NCI-H526 treated with DMSO at 0.1 percent for 48 hours (cell line): ENCODE data around the gene HARS2.
A peak's percentile ranks its signal among the peaks of the same experiment; 100 is the strongest.
"Not testable (repeated sequence)": the region's sequence is repeated elsewhere in the genome, so short reads cannot be mapped to it uniquely, and the experiment has no call there.

Source experiments
- DNase-seq: peaks from one replicate; lab custom pipeline; 2025; lab: John Stamatoyannopoulos, UW

The HARS2 gene

GRCh38 chr5:140690941-140691924 is at the start of gene HARS2, which contains the start of gene HARS1:
TSS of gene HARS2 (plus strand) at chr5:140691455. CDS start at chr5:140691649, 194 bp downstream.
TSS of gene HARS1 (minus strand) at chr5:140691370. CDS start at chr5:140691304, 66 bp downstream.
- DNase-seq: peak; percentile 86

DNA sequence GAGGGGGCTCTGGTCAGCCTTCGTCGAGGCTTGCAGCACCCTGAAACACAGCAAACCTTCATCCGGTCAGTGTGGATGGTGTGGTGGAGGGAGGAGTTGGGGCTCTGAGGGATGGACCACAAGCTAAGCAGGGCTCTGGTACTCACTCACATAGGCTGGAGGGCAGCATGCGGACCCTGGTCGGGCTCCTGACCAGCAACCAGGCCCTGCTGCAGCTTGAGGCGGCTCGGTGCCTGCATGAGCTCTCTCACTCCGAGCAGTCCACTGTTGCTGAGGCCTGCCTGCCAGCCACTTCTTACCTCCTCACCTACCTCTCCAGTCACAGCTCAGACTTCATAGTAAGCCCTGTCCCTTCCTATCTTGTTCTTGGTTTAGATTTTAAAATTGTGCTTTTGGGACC is 49.5 kb upstream of the HARS2 start:
- no peak for DNase-seq

DNA sequence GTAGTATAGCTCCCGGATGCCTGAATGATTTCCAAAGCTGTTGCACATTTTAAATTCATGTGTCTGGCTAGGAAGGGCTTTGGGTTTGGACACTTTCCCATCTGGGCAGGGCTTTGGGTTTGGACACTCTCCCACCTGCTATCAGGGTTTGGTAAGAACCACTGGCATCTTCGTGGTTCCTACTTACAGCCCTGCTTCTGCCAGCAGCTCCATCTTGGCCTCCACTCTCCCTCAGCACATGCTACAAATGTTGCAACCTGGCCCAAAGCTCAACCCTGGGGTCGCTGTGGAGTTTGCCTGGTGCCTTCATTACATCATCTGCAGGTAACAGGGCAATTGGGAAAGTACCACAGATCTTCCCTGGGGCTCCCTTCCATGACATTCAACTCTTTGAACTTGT is 48.5 kb upstream of the HARS2 start:
- no peak for DNase-seq

DNA sequence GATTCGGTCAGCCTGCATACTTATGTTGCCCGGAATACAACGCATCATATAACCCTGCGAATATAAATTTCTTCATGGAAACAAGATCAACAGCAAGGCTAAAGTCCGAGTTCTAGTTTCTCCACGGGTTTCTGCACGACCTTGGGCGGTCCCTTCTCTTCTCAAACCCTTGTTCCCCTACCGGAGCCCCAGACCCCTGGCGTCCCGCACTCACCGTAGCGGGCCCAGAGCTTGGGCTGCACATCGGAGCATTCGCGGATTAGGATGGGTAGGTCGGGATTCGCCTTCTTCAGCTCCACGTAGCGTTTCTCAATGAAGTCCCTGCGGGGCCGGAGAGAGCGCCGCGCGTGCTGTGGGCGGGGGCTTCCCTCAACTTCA is 44.2 kb upstream of the HARS2 start:
- DNase-seq: no peak

GRCh38 chr5:140658870-140659269 is 32.4 kb upstream of the HARS2 start:
- DNase-seq: no peak

GRCh38 chr5:140660371-140660770 is 30.9 kb upstream of the HARS2 start:
- DNase-seq: not testable (repeated sequence)

DNA sequence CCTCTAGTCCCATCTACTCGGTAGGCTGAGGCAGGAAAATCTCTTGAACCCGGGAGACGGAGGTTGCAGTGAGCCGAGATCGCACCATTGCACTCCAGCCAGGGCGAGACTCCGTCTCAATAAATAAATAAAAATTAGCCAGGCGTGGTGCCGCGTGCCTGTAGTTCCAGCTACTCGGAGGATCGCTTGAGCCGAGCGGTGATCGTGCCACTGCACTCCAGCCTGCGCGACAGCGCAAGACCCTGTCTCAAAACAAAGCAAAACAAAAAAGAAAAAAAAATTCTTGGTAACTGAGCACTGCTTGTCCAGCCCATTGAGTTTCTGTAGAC is 27.3 kb upstream of the HARS2 start:
- no peak for DNase-seq

DNA sequence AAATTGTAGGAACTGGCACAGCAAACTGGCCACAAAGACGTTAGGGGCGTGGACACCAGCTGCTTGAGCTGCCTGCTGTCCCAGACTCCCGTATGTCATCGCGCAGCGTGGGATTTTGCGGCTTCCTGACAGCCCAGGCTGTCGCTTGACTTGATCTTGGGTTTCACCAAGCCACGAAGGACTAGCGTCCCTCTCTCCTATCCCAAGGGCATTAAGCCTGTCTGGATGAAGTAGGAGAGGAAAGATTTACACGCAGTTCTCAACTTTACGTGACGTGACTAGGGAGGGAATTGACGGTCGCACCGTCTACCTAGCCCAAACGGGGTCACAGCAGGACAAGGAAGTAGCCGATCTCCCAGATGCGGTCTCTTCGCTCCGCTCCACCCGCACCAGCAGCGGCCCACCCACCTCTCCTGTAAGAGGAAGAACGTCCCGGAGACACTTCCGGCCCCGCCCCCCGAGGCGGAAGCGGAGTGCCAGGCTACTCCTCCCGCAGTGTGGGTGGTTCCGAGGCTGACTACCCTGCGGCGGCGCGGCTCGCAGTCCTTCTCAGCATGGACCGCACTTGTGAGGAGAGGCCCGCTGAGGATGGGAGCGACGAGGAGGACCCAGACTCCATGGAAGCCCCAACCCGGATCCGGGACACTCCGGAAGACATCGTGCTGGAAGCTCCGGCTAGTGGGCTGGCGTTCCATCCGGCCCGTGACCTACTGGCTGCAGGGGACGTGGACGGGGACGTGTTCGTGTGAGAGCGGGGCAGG is 26.7 kb upstream of the HARS2 start, which contains the start of gene WDR55:
Gene WDR55 (plus strand): TSS at position 546 of the 761 bp plus-strand sequence. CDS start 9 bp downstream, at position 555.
- DNase-seq: peak; percentile 92

DNA sequence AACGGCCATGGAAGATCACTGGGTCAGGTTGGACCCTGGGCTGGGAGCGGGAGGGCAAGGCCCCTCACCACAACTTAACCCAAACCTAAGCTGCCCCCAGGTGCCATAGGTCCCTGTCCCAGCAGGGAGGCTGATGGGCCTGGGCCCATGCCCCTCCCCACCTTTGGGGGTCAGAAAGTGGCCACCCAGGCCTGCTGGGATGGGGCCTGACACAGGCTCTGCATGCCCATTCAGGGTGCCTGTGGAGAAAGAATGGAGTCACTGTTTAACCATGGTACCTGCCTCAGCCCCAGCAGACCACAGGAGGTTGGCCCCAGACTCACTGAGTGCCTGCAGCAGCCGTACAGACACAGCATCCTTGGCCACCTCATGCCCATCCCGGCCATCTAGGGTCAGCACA is 20.2 kb upstream of the HARS2 start:
- not testable (repeated sequence) for DNase-seq

DNA sequence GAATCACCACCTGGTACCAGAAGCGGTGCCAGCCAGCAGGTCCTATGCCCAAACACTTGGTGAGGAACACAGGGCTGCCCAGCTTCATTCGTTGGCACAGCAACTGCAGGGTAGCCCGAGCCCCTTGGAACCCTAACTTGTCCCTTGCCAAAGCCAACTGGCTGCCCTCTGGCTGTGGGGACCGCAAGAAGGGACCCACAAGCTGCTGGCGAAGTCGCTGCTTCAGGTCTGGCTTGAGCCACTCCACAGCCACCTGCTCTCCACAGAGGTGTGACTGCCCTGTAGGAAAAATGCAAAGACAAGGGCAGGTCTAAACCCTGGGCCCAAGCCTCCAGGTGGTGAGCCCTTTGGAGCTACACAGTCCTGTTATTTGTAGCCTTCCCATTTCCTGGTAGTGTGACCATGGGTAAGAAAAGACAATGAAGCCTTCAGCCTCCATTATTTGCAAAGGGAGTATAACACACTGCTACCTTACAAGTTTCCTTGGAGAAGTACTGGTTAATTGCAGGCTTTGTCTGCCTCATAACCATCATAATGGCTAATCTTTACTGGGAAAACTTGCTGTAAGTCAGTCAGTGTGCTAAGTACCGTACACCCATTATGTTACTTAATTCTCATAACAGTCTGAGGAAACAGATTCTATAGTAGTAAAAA is 19.7 kb upstream of the HARS2 start:
- no peak for DNase-seq

DNA sequence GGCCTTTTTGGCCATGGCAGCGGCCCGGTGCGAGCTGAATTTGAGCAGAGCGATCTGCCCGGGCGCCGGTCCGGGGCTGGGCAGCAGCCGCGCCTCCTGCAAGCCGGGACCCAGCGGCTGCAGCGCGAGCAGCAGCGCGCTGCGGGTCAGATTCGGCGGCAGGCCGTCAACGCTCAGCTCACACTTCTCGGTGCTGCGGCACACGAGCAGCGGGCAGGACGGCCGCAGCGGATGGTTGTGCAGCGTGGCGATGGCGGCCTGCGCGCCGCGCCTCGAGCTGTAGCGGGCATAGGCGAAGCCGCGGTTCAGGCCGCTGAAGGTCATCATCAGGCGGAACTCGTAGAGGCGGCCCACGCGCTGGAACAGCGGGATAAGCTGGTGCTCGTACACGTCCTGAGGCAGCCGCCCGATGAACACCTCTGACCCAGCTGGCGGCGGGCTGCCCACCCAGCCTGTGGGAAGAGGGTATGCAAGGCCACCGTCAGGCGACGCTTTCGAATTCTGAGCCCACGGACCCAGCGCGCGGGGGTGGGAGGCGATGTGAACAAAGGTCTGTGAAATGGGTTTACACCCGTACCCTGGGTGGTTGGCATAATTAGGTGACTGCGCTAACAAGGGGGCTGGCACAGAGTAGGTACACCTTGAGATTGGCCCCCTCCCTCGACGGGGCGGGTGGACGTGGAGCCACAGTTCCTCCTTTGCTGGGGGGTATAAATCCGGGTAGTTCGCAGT is 18.6 kb upstream of the HARS2 start:
- no peak for DNase-seq

- no peak for DNase-seq
Measured at GRCh38 chr5:140673187-140673976, 17.9 kb upstream of the HARS2 start, which contains the start of gene DND1. TSS of gene DND1 (minus strand) at chr5:140673576. CDS start at chr5:140673542, 34 bp downstream.

GRCh38 chr5:140674211-140674610 is 17.0 kb upstream of the HARS2 start:
- DNase-seq: no peak

DNA sequence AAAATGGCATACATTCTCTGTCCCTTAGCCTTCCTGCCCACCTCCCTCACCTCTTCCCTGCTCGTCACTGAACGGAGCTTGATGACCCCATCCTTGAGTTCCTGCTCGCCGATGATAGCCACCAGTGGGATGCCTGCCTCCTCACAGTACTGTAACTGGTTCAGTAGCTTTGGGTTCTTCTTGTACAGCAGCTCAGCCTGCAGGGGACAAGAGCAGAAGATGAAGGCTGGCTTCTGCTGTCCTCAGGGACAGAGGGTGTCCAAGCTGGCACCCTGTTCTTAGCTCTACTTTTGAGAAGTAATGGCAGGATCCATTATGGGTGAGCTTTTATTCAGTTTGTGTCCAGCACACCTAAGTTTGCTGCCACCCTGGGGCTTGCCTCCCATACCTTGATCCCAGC is 16.6 kb upstream of the HARS2 start:
- no peak for DNase-seq

DNA sequence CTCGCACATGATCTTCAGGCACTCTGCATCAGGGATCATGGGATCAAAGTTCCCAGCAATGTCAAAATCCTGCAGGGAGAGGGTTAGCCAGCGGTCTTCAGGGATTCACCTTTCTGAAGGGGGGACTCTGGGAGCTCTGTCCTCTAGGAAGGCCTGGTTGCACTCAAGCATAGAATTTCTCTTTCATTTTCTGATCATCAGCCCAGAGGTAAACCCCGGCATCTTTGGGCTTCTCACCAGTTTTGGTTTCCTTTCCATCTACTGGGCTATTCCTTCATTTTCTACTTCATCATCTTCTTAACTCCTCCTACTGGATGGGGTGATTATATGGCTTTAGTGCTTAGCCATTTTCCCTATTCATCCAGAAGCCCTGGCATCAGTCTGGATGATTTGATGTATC is 13.3 kb upstream of the HARS2 start:
- DNase-seq: no peak

DNA sequence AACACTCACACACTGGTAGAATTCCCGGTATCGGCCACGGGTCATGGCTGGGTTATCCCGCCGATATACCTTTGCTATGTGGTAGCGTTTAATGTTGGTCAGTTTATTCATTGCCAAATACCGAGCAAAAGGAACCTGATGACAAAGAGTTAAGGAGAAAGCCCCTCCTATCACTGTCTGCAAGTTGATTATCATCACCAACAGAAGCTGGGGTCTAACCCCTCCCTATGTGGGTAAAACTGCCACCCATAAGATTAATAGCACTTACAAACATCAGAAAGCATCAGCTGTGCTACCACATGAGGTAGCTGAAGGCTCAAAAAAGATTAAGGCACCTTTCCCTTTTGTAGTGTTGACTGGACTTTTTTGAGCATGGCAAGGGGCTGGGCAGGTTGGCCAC is 12.3 kb upstream of the HARS2 start:
- DNase-seq: no peak

- DNase-seq: no peak
Measured at GRCh38 chr5:140690376-140690932, 801 bp upstream of the HARS2 start.

DNA sequence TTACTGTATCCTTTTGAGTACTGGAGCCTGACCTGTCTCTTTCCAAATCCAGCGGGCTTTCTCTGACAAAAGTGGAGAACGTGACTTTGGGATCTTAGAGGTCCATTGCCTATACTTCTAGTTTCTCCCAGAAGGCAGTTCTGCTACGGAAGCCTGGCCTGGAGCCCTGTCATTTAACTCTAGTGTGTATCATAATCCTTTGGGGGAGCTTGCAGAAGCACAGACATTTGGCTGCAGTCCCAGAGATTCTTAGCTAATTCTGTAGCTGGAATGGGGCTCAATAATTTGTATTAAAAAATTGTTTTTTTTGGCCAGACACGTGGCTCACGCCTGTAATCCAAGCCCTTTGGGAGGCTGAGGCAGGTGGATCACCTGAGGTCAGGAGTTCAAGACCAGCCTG is 3.0 kb downstream of the HARS2 start:
- no peak for DNase-seq

- no peak for DNase-seq
Measured at GRCh38 chr5:140696891-140697492, 5.7 kb downstream of the HARS2 start.
